DND-41 (cell line): ENCODE measurements around the gene MLLT6.

Experiments
- ATAC-seq: fragments of 200-7000 bp; cut with Tn5 transposase; 3 replicates; pipeline ENCODE4 v1.9.1; 2021; ENCODE audit warnings: low read depth; ENCODE audit not compliant: insufficient read depth
- DNase-seq: peaks from one replicate; pipeline ENCODE4 v3.0.0-alpha.2; 2020
- H2AFZ ChIP-seq: 2 replicates; pipeline ENCODE4 v1.6.0; 2012; ENCODE audit warnings: low read depth, low read length
- H3K27ac ChIP-seq: 2 replicates; pipeline ENCODE4 v1.5.1; 2012; ENCODE audit warnings: low read length, inconsistent platforms
- H3K27me3 ChIP-seq: fragments of 200-600 bp; sonication (generic); 2 replicates; pipeline ENCODE4 v1.6.0; 2012; ENCODE audit warnings: low read length, mild to moderate bottlenecking, inconsistent platforms; ENCODE audit not compliant: insufficient read depth, poor library complexity
- H3K36me3 ChIP-seq: 2 replicates; pipeline ENCODE4 v1.5.1; 2012; ENCODE audit warnings: low read length, inconsistent platforms; ENCODE audit not compliant: insufficient read depth
- H3K4me1 ChIP-seq: 2 replicates; pipeline ENCODE4 v1.5.1; 2012; ENCODE audit warnings: mild to moderate bottlenecking, low read length; ENCODE audit not compliant: insufficient read depth
- H3K4me2 ChIP-seq: 2 replicates; pipeline ENCODE4 v1.6.0; 2012; ENCODE audit warnings: mild to moderate bottlenecking, moderate library complexity, low read length, inconsistent platforms; ENCODE audit not compliant: insufficient read depth
- H3K4me3 ChIP-seq, 2 experiments: fragments of 200-600 bp in 1 of 2; shearing (Covaris generic) in 1 of 2; 2 replicates each; pipeline ENCODE4 v1.5.1; 2012 to 2016; ENCODE audit warnings: inconsistent platforms in 2 of 2, low read length in 2 of 2, mild to moderate bottlenecking in 2 of 2, low read depth in 1 of 2, moderate library complexity in 1 of 2
- H3K79me2 ChIP-seq: 2 replicates; pipeline ENCODE4 v1.6.0; 2012; ENCODE audit warnings: low read length, inconsistent platforms; ENCODE audit not compliant: insufficient read depth
- H3K9ac ChIP-seq: 2 replicates; pipeline ENCODE4 v1.6.0; 2012; ENCODE audit warnings: low read depth, mild to moderate bottlenecking, inconsistent platforms, low read length, moderate library complexity
- H3K9me3 ChIP-seq: 2 replicates; pipeline ENCODE4 v1.5.1; 2012; ENCODE audit warnings: low read length, moderate library complexity, mild to moderate bottlenecking, inconsistent platforms; ENCODE audit not compliant: insufficient read depth, severe bottlenecking
- H4K20me1 ChIP-seq: 2 replicates; pipeline ENCODE4 v1.6.0; 2012; ENCODE audit warnings: low read length; ENCODE audit not compliant: insufficient read depth
- EZH2 ChIP-seq: IDR thresholded peaks from 3 replicates; pipeline ENCODE4 v1.6.1; 2012; ENCODE audit warnings: borderline replicate concordance, low read depth, mild to moderate bottlenecking, moderate library complexity, low read length, inconsistent platforms; ENCODE audit not compliant: severe bottlenecking
- TF ChIP-seq, protein P1 (sequence below): IDR thresholded peaks from 2 replicates; pipeline ENCODE4 v1.5.1; 2012; ENCODE audit warnings: borderline replicate concordance, low read length, moderate library complexity, mild to moderate bottlenecking; ENCODE audit not compliant: poor library complexity, severe bottlenecking; ENCODE audit errors: extremely low read depth

The MLLT6 gene

GRCh38 chr17:38672788-38673706, 32.0 kb upstream of the MLLT6 start:
- Histone ChIP-seq H2AFZ (no peak overlapping the region), H3K27me3 (peaks cover 18% of the 10 kb centered on the region), H3K4me1 (peaks cover 40% of the 10 kb centered on the region), H4K20me1 (peaks cover 15% of the 10 kb centered on the region; the same call in 1 of the 2 replicates), H3K4me3 (peak overlapping the region in 1 of 2 experiments; percentile 79; a peak in 1 of 4 replicates), H3K27ac (no peak overlapping the region), H3K9ac (peak overlapping the region; percentile 91; the same call in 1 of the 2 replicates), H3K4me2 (peak overlapping the region; percentile 97), H3K9me3 (no peaks in the 10 kb centered on the region), H3K79me2 (peaks cover 7% of the 10 kb centered on the region; the same call in 1 of the 2 replicates), H3K36me3 (no peaks in the 10 kb centered on the region; the same call in 1 of the 2 replicates)
- ATAC-seq (no peak), DNase-seq (no peak)
- TF ChIP-seq, protein P1, sequence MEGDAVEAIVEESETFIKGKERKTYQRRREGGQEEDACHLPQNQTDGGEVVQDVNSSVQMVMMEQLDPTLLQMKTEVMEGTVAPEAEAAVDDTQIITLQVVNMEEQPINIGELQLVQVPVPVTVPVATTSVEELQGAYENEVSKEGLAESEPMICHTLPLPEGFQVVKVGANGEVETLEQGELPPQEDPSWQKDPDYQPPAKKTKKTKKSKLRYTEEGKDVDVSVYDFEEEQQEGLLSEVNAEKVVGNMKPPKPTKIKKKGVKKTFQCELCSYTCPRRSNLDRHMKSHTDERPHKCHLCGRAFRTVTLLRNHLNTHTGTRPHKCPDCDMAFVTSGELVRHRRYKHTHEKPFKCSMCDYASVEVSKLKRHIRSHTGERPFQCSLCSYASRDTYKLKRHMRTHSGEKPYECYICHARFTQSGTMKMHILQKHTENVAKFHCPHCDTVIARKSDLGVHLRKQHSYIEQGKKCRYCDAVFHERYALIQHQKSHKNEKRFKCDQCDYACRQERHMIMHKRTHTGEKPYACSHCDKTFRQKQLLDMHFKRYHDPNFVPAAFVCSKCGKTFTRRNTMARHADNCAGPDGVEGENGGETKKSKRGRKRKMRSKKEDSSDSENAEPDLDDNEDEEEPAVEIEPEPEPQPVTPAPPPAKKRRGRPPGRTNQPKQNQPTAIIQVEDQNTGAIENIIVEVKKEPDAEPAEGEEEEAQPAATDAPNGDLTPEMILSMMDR: no peak
- TF ChIP-seq EZH2: no peak

- H3K4me1 ChIP-seq: peaks cover 40% of the 10 kb centered on the region
- H3K27me3 ChIP-seq: peaks cover 16% of the 10 kb centered on the region
- H3K9me3 ChIP-seq: no peaks in the 10 kb centered on the region
- peak overlapping the region in 1 of 2 experiments; percentile 79; a peak in 3 of 4 replicates for H3K4me3 ChIP-seq
- no peak overlapping the region for H2AFZ ChIP-seq
- H3K27ac ChIP-seq: no peak overlapping the region
- ATAC-seq: no peak
- H3K79me2 ChIP-seq: peaks cover 7% of the 10 kb centered on the region; the same call in 1 of the 2 replicates
- H4K20me1 ChIP-seq: peaks cover 15% of the 10 kb centered on the region; the same call in 1 of the 2 replicates
- H3K36me3 ChIP-seq: no peaks in the 10 kb centered on the region; the same call in 1 of the 2 replicates
- no peak for DNase-seq
- peak overlapping the region; percentile 91; the same call in 1 of the 2 replicates for H3K9ac ChIP-seq
- peak overlapping the region; percentile 97 for H3K4me2 ChIP-seq
- TF ChIP-seq, protein P1: no peak
- TF ChIP-seq EZH2: no peak
These were observed 31.4 kb upstream of the MLLT6 start for GRCh38 chr17:38673707-38674013.

DNA sequence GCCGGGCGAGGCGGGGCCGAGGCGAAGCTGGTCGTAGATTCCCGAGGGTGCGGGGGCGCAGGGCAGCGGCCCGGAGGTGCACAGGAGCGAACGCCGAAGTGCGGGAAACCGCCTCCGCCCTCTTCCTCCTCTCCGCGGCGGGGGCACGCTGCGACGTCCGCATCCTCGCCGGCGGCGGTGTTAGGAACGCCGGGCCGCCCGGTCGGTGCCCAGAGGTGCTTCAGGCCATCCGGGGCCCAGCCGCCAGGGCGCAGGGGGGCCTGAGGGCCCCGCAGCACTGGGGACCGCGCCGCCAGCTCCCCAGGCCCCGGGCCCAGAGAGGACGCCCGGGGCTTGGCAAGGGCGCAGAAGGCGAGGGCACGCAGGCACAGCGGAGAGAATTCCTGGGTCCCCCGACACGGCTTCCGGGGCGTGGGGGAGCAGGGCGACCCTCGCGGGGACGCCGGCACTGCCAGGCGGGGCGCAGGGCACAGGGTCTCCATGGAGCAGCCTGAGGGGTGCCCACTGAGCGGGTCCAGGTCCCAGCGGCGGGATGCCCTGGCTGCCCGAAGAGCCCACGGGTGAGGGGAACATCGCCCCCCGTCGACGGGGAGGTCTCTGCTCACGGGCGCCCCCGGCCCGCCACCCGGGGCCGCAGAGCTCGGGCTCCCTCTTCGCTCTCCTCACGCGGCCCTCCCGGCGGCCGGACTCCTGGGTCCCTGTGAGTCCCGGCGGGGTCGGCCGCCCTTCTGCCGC, 30.9 kb upstream of the MLLT6 start:
- peaks cover 7% of the 10 kb centered on the region; the same call in 1 of the 2 replicates for H3K79me2 ChIP-seq
- ATAC-seq (peak; percentile 29), DNase-seq (peak; percentile 35)
- peaks cover 15% of the 10 kb centered on the region; the same call in 1 of the 2 replicates for H4K20me1 ChIP-seq
- H2AFZ ChIP-seq: peak overlapping the region; percentile 82
- H3K27me3 ChIP-seq: peaks cover 13% of the 10 kb centered on the region
- H3K27ac ChIP-seq: peak overlapping the region; percentile 67
- no peak for TF ChIP-seq EZH2
- TF ChIP-seq, protein P1: peak; percentile 51
- H3K4me3 ChIP-seq: peak overlapping the region; percentile 77 to 79
- peak overlapping the region; percentile 91 for H3K9ac ChIP-seq
- no peaks in the 10 kb centered on the region for H3K9me3 ChIP-seq
- no peaks in the 10 kb centered on the region; the same call in 1 of the 2 replicates for H3K36me3 ChIP-seq
- H3K4me2 ChIP-seq: peak overlapping the region; percentile 97
- peaks cover 40% of the 10 kb centered on the region for H3K4me1 ChIP-seq
